Astrocyte of the cerebellum (primary cell): ENCODE measurements around the gene NEURL2.
"Not testable (repeated sequence)": the region's sequence is repeated elsewhere in the genome, so short reads cannot be mapped to it uniquely, and the experiment has no call there.

ENCODE experiments used
- DNase-seq: peaks from one replicate; pipeline ENCODE4 v3.0.0-alpha.2; 2011; ENCODE audit warnings: low read depth
- H3K4me3 ChIP-seq: 2 replicates; pipeline ENCODE4 v1.5.1; 2011; ENCODE audit warnings: mild to moderate bottlenecking, low read depth, low read length, moderate library complexity
- CTCF ChIP-seq: IDR thresholded peaks from 2 replicates; pipeline ENCODE4 v1.5.1; 2012; ENCODE audit warnings: low read length, low read depth, moderate library complexity, mild to moderate bottlenecking; ENCODE audit errors: missing control alignments
- in situ Hi-C: cut with HindIII; loops from 2 replicates; pipeline ENCODE4 v1.10.0; 2017; ENCODE audit warnings: low sequenced_read_pairs

NEURL2 gene

GRCh38 chr20:45882469-45883099 is 8.4 kb downstream of the NEURL2 start:
- in situ Hi-C loops, result no loop called here
- H3K4me3 ChIP-seq, result no peak overlapping the region
- no peak for TF ChIP-seq CTCF
- DNase-seq, result no peak

DNA sequence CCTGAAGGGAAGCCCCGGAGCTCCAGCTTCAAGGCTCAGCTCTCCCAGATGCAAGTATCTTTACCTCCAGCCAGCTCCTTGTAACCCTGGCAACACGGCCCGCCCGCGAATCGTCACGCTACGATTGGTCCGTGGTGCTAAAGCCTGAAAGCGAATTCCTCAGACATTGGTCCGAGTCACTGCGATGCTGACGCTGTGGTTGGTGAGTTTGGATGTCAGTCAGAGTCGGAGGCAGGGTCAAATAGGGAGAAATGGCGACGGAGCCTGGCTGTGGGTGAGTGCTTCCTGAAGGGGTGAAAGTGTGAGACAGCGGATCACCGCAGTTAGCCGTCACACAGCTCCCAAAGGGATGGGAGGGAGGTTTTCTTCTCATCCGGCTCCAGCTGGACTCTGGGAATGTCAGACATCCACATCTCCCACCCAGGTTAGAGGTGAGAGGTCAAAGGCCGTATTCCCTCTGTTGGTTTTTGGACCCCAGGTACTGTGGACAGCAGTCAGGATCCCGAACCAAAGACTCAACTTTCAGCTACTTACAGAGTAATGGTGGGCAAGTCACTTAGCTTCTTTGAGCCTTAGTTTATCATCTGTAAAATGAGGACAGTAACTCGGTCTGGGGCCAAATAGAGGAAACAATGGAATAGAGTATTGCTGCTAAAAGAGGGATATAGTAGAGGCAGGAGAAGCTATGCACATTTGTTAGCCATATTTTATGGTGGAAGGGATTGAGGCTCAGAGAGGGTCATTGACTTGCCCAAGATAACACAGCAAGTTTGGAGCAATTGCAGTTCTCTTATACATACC is 9.8 kb downstream of the NEURL2 start, which contains the start of gene ZSWIM1:
ZSWIM1 (plus strand) TSS at position 240 of the 801 bp plus-strand sequence. CDS start 1,366 bp downstream, outside the sequence.
- TF ChIP-seq CTCF, result no peak
- DNase-seq, result peak; percentile 99
- in situ Hi-C loops, result no loop called here
- peak within 1 kb of the TSS; percentile 64 for H3K4me3 ChIP-seq

- in situ Hi-C loops, result no loop called here
- DNase-seq, result no peak
- H3K4me3 ChIP-seq, result no peak overlapping the region
- TF ChIP-seq CTCF, result no peak
Measured at GRCh38 chr20:45878076-45878761, 12.8 kb downstream of the NEURL2 start.

DNA sequence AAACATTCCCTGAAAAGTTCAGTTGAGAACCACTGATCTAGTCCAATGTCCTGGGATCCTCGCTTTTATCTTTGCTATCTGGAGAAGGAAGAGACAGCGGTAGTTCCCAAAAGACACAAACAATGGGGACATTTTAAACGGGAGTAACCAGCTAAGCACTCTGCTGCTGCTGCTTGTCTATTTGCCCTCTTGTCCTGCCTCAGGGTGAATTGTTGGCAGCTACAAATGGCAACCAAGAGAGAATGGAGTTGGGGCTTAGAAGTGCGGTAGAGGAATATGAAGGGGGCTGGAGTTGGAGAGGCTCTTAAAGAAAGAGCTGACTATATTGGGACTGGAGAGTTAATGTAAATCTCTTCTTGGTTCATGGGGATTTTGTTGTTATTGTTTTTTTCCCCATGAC is 16.4 kb downstream of the NEURL2 start:
- H3K4me3 ChIP-seq, result no peak overlapping the region
- in situ Hi-C loops, result no loop called here
- no peak for TF ChIP-seq CTCF
- no peak for DNase-seq

DNA sequence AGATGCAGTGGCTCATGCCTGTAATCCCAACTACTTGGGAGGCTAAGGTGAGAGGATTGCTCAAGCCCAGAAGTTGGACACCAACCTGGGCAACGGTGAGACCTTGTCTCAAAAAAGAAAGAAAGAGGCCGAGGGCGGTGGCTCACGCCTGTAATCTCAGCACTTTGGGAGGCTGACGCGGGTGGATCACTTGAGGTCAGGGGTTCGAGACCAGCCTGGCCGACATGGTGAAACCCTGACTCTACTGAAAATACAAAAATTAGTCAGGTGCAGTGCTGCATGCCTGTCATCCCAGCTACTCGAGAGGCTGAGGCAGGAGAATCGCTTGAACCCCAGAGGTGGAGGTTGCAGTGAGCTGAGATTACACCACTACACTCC is 16.9 kb downstream of the NEURL2 start:
- DNase-seq, in situ Hi-C loops: not testable (repeated sequence)

GRCh38 chr20:45873409-45874103 is 17.5 kb downstream of the NEURL2 start:
- no peak overlapping the region for H3K4me3 ChIP-seq
- in situ Hi-C loops, result no loop called here
- TF ChIP-seq CTCF, result no peak
- DNase-seq, result no peak

More for the DNA sequence above, 16.9 kb downstream of the NEURL2 start:
- not testable (repeated sequence) for H3K4me3 ChIP-seq
